HEK293 (cell line): ENCODE data around the gene FHL3.
A peak's percentile ranks its signal among the peaks of the same experiment; 100 is the strongest.

ENCODE experiments used
- CTCF ChIA-PET: fragments of 350-600 bp; formaldehyde crosslinking; extraction: SDS; loops from one replicate; lab custom pipeline; 2021; ENCODE audit warnings: antibody characterized with exemption; lab: Yijun Ruan, JAX
- POLR2A ChIA-PET: fragments of 300-600 bp; formaldehyde crosslinking; extraction: SDS; loops from one replicate; lab custom pipeline; 2020; ENCODE audit warnings: antibody characterized with exemption, inconsistent platforms; lab: Yijun Ruan, JAX
- H3K27ac ChIP-seq: fragments of 200-500 bp; sonication (Bioruptor generic); 2 replicates; pipeline ENCODE4 v1.5.1; 2014; ENCODE audit warnings: low read depth, low read length, control low read depth, inconsistent platforms; ENCODE audit errors: extremely low read depth
- H3K36me3 ChIP-seq, 2 experiments: fragments of 200-500 bp in 1 of 2; sonication (Bioruptor generic) in 1 of 2; 1 replicate in 1 of 2; 2 replicates in 1 of 2; pipeline ENCODE4 v1.5.1; 2014 to 2017; ENCODE audit warnings: inconsistent platforms in 2 of 2, low read length in 2 of 2; ENCODE audit not compliant: control insufficient read depth in 2 of 2, insufficient read depth in 1 of 2
- H3K4me1 ChIP-seq: fragments of 200-500 bp; sonication (Bioruptor generic); 2 replicates; pipeline ENCODE4 v1.5.1; 2014; ENCODE audit warnings: mild to moderate bottlenecking, low read length, inconsistent platforms; ENCODE audit not compliant: control insufficient read depth, insufficient read depth
- H3K4me3 ChIP-seq: 2 replicates; pipeline ENCODE4 v1.5.1; 2011; ENCODE audit warnings: low read depth, mild to moderate bottlenecking, control low read depth, low read length, moderate library complexity
- H3K9me3 ChIP-seq: fragments of 200-500 bp; sonication (Bioruptor generic); 2 replicates; pipeline ENCODE4 v1.5.1; 2014; ENCODE audit warnings: low read depth, low read length, inconsistent platforms; ENCODE audit not compliant: control insufficient read depth, insufficient read depth
- FEZF1 ChIP-seq: fragments of 450-650 bp; formaldehyde crosslinking; IDR thresholded peaks from 2 replicates; pipeline ENCODE4 v1.5.1; 2016; ENCODE audit warnings: missing biosample characterization, missing genetic modification characterization
- GLIS1 ChIP-seq: fragments of 450-650 bp; formaldehyde crosslinking; IDR thresholded peaks from 2 replicates; pipeline ENCODE4 v1.5.1; 2016; ENCODE audit warnings: missing biosample characterization, missing genetic modification characterization
- IKZF3 ChIP-seq: fragments of 450-650 bp; IDR thresholded peaks from 2 replicates; pipeline ENCODE4 v1.5.0; 2018; ENCODE audit warnings: missing biosample characterization, mild to moderate bottlenecking, missing genetic modification characterization, moderate library complexity
- KLF1 ChIP-seq: fragments of 450-650 bp; formaldehyde crosslinking; IDR thresholded peaks from 2 replicates; pipeline ENCODE4 v1.5.1; 2016; ENCODE audit warnings: missing biosample characterization, missing genetic modification characterization
- KLF16 ChIP-seq: fragments of 450-650 bp; formaldehyde crosslinking; IDR thresholded peaks from 2 replicates; pipeline ENCODE4 v1.5.1; 2017; ENCODE audit warnings: missing biosample characterization, missing genetic modification characterization
- KLF8 ChIP-seq: fragments of 450-650 bp; formaldehyde crosslinking; IDR thresholded peaks from 2 replicates; pipeline ENCODE4 v1.5.1; 2016; ENCODE audit warnings: missing biosample characterization, missing genetic modification characterization
- PBX3 ChIP-seq: sonication (generic); formaldehyde crosslinking; IDR thresholded peaks from 2 replicates; pipeline ENCODE4 v1.8.1; 2022; ENCODE audit warnings: mild to moderate bottlenecking, moderate library complexity, missing genetic modification reagents
- REST ChIP-seq: fragments of 450-650 bp; formaldehyde crosslinking; IDR thresholded peaks from 2 replicates; pipeline ENCODE4 v1.5.1; 2016; ENCODE audit warnings: missing biosample characterization, missing genetic modification characterization
- SCRT1 ChIP-seq: fragments of 450-650 bp; formaldehyde crosslinking; IDR thresholded peaks from 2 replicates; pipeline ENCODE4 v1.5.1; 2016; ENCODE audit warnings: missing biosample characterization, missing genetic modification characterization, borderline replicate concordance
- SP2 ChIP-seq: fragments of 450-650 bp; formaldehyde crosslinking; IDR thresholded peaks from 2 replicates; pipeline ENCODE4 v1.5.1; 2016; ENCODE audit warnings: missing biosample characterization, missing genetic modification characterization
- SP3 ChIP-seq: fragments of 450-650 bp; formaldehyde crosslinking; IDR thresholded peaks from 2 replicates; pipeline ENCODE4 v1.5.1; 2016; ENCODE audit warnings: missing biosample characterization, missing genetic modification characterization
- SP7 ChIP-seq: fragments of 450-650 bp; formaldehyde crosslinking; IDR thresholded peaks from 2 replicates; pipeline ENCODE4 v1.5.1; 2016; ENCODE audit warnings: missing biosample characterization, missing genetic modification characterization
- ZBTB1 ChIP-seq: fragments of 450-650 bp; formaldehyde crosslinking; IDR thresholded peaks from 2 replicates; pipeline ENCODE4 v1.5.1; 2016; ENCODE audit warnings: missing biosample characterization, missing genetic modification characterization
- ZFP37 ChIP-seq: fragments of 450-650 bp; formaldehyde crosslinking; IDR thresholded peaks from 2 replicates; pipeline ENCODE4 v1.5.1; 2016; ENCODE audit warnings: missing biosample characterization, missing genetic modification characterization
- ZNF133 ChIP-seq: fragments of 450-650 bp; formaldehyde crosslinking; IDR thresholded peaks from 2 replicates; pipeline ENCODE4 v1.5.1; 2016; ENCODE audit warnings: missing biosample characterization, missing genetic modification characterization
- ZNF138 ChIP-seq: fragments of 450-650 bp; formaldehyde crosslinking; IDR thresholded peaks from 2 replicates; pipeline ENCODE4 v1.5.1; 2016; ENCODE audit warnings: missing biosample characterization, missing genetic modification characterization, borderline replicate concordance
- ZNF169 ChIP-seq: fragments of 450-650 bp; formaldehyde crosslinking; IDR thresholded peaks from 2 replicates; pipeline ENCODE4 v1.5.1; 2016; ENCODE audit warnings: missing biosample characterization, missing genetic modification characterization
- ZNF184 ChIP-seq: fragments of 450-650 bp; IDR thresholded peaks from 2 replicates; pipeline ENCODE4 v1.5.1; 2018; ENCODE audit warnings: missing biosample characterization, mild to moderate bottlenecking, missing genetic modification characterization
- ZNF2 ChIP-seq: fragments of 450-650 bp; formaldehyde crosslinking; IDR thresholded peaks from 2 replicates; pipeline ENCODE4 v1.5.1; 2016; ENCODE audit warnings: missing biosample characterization, missing genetic modification characterization
- ZNF214 ChIP-seq: fragments of 450-650 bp; formaldehyde crosslinking; IDR thresholded peaks from 2 replicates; pipeline ENCODE4 v1.5.1; 2017; ENCODE audit warnings: missing biosample characterization, mild to moderate bottlenecking, missing genetic modification characterization, borderline replicate concordance
- ZNF404 ChIP-seq: fragments of 450-650 bp; formaldehyde crosslinking; IDR thresholded peaks from 2 replicates; pipeline ENCODE4 v1.5.1; 2017; ENCODE audit warnings: missing biosample characterization, missing genetic modification characterization
- ZNF501 ChIP-seq: fragments of 450-650 bp; formaldehyde crosslinking; IDR thresholded peaks from 2 replicates; pipeline ENCODE4 v1.5.1; 2016; ENCODE audit warnings: missing biosample characterization, missing genetic modification characterization
- ZNF529 ChIP-seq: fragments of 450-650 bp; formaldehyde crosslinking; IDR thresholded peaks from 2 replicates; pipeline ENCODE4 v1.5.1; 2017; ENCODE audit warnings: missing genetic modification characterization, missing biosample characterization; ENCODE audit not compliant: insufficient replicate concordance
- ZNF600 ChIP-seq: fragments of 450-650 bp; formaldehyde crosslinking; IDR thresholded peaks from 2 replicates; pipeline ENCODE4 v1.5.1; 2016; ENCODE audit warnings: missing biosample characterization, missing genetic modification characterization
- ZNF629 ChIP-seq: fragments of 450-650 bp; formaldehyde crosslinking; IDR thresholded peaks from 2 replicates; pipeline ENCODE4 v1.5.1; 2017; ENCODE audit warnings: missing biosample characterization, missing genetic modification characterization
- ZNF660 ChIP-seq: fragments of 450-650 bp; IDR thresholded peaks from 2 replicates; pipeline ENCODE4 v1.5.1; 2018; ENCODE audit warnings: missing biosample characterization, mild to moderate bottlenecking, missing genetic modification characterization
- ZNF707 ChIP-seq: fragments of 450-650 bp; formaldehyde crosslinking; IDR thresholded peaks from 2 replicates; pipeline ENCODE4 v1.5.1; 2016; ENCODE audit warnings: missing biosample characterization, missing genetic modification characterization
- ZNF747 ChIP-seq: fragments of 450-650 bp; formaldehyde crosslinking; IDR thresholded peaks from 2 replicates; pipeline ENCODE4 v1.5.1; 2016; ENCODE audit warnings: missing biosample characterization, missing genetic modification characterization
- ZNF791 ChIP-seq: fragments of 450-650 bp; formaldehyde crosslinking; IDR thresholded peaks from 2 replicates; pipeline ENCODE4 v1.5.1; 2016; ENCODE audit warnings: missing biosample characterization, missing genetic modification characterization
- ZSCAN23 ChIP-seq: fragments of 450-650 bp; formaldehyde crosslinking; IDR thresholded peaks from 2 replicates; pipeline ENCODE4 v1.5.1; 2016; ENCODE audit warnings: missing biosample characterization, missing genetic modification characterization
- TF ChIP-seq, protein P1 (sequence below): fragments of 450-650 bp; formaldehyde crosslinking; IDR thresholded peaks from 2 replicates; pipeline ENCODE4 v1.5.1; 2017; ENCODE audit warnings: missing biosample characterization, missing genetic modification characterization

FHL3 gene

DNA sequence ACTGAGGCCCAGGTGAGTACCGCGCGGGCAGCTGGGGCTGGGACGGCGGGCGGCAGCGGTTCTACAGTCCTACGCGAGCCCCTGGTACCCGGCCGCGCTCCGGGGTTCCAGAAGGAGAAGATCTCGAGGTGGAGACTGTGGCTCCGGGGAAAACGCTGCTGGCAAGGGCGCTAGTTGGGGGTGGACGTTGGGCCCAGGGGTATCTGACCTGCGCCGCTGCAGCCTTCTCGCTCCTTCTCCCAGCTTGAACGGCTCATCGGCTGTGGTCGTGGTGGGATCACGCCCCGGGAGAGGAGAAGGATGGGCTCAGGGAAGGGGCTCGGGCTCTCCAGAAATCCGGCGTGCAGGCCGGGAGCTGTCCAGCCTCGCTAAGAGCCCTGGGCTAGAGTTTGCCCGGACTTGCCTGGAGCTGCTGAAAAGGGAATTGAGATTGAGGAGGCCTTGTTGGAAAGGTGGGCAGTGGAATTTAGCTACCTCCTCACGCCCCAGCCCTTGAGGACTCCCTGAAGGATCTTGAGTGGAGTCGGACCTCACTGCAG is 42.4 kb upstream of the FHL3 start:
- Histone ChIP-seq H3K36me3 (no peaks in the 10 kb centered on the region), H3K4me3 (peak overlapping the region; percentile 44), H3K27ac (no peak overlapping the region), H3K4me1 (no peaks in the 10 kb centered on the region), H3K9me3 (no peaks in the 10 kb centered on the region)
- ChIA-PET POLR2A (interaction anchor here (0.9 kb wide), 1 partner anchor 91 kb away, joined by 4 read pairs; no protein-coding TSS in a partner anchor), CTCF (interaction anchor here (1.4 kb wide), 1 partner anchor 24 kb away, joined by 4 read pairs; no protein-coding TSS in a partner anchor)
- TF ChIP-seq ZNF747 (tag by site-specific recombination) = no peak
- TF ChIP-seq SP3 (tag by site-specific recombination) = no peak
- TF ChIP-seq REST (tag by site-specific recombination) = peak; percentile 89
- TF ChIP-seq ZNF529 (tag by site-specific recombination) = no peak
- no peak for TF ChIP-seq ZNF501 (tag by site-specific recombination)
- TF ChIP-seq ZSCAN23 = no peak
- TF ChIP-seq GLIS1 (tag by site-specific recombination) = no peak
- no peak for TF ChIP-seq ZNF707 (tag by site-specific recombination)
- TF ChIP-seq ZFP37 = no peak

GRCh38 chr1:38046884-38047602 is 41.7 kb upstream of the FHL3 start:
- H3K9me3 ChIP-seq = no peaks in the 10 kb centered on the region
- peak overlapping the region; percentile 44 for H3K4me3 ChIP-seq
- no peaks in the 10 kb centered on the region for H3K4me1 ChIP-seq
- no peak overlapping the region; the same call in 1 of the 2 replicates for H3K27ac ChIP-seq
- ChIA-PET POLR2A (interaction anchor here (0.6 to 1.0 kb wide), 4 partner anchors 16 to 91 kb away, joined by 3 to 6 read pairs (median 4); no protein-coding TSS in a partner anchor), CTCF (interaction anchor here (0.7 to 0.9 kb wide), 2 partner anchors 8 to 13 kb away, joined by 4 read pairs; no protein-coding TSS in a partner anchor)
- no peaks in the 10 kb centered on the region for H3K36me3 ChIP-seq
- TF ChIP-seq, protein P1, sequence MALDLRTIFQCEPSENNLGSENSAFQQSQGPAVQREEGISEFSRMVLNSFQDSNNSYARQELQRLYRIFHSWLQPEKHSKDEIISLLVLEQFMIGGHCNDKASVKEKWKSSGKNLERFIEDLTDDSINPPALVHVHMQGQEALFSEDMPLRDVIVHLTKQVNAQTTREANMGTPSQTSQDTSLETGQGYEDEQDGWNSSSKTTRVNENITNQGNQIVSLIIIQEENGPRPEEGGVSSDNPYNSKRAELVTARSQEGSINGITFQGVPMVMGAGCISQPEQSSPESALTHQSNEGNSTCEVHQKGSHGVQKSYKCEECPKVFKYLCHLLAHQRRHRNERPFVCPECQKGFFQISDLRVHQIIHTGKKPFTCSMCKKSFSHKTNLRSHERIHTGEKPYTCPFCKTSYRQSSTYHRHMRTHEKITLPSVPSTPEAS (tag by site-specific recombination) = no peak
- TF ChIP-seq ZNF169 (tag by site-specific recombination) (no peak), ZNF600 (tag by site-specific recombination) (peak; percentile 69; the same call in 1 of the 2 replicates), SP7 (peak; percentile 47), ZNF660 (tag by site-specific recombination) (0 out of 2 replicates have a peak, but pooled peaks have one; percentile 52), IKZF3 (tag by site-specific recombination) (peak; percentile 86), SP2 (tag by site-specific recombination) (peak; percentile 78), ZNF184 (tag by site-specific recombination) (no peak), PBX3 (no peak), ZNF629 (tag by site-specific recombination) (peak; percentile 43; the same call in 1 of the 2 replicates), ZNF2 (tag by site-specific recombination) (no peak), KLF1 (tag by site-specific recombination) (peak; percentile 87), KLF16 (peak; percentile 97), ZBTB1 (tag by site-specific recombination) (no peak), KLF8 (tag by site-specific recombination) (peak; percentile 83; the same call in 1 of the 2 replicates), ZNF138 (tag by site-specific recombination) (no peak), ZNF214 (no peak), SCRT1 (tag by site-specific recombination) (no peak), ZNF133 (tag by site-specific recombination) (no peak), ZNF404 (no peak), FEZF1 (tag by site-specific recombination) (no peak), ZNF747 (tag by site-specific recombination) (no peak), ZNF791 (tag by site-specific recombination) (no peak)
